Neural cell (in vitro differentiated cells): ENCODE measurements around the gene TMOD1. TPM values are rescaled to one million over a fixed set of nuclear protein-coding genes. Genes with fewer than 3 reads are reported as not detected.

Source experiments
- H2AFZ ChIP-seq: fragments of 200-600, 300-800 bp; sonication (generic), shearing (Covaris generic); 2 replicates; pipeline ENCODE4 v1.6.0; 2014; ENCODE audit warnings: low read depth, mild to moderate bottlenecking, antibody characterized with exemption, low read length, moderate library complexity
- H3F3A ChIP-seq: fragments of 200-600 bp; shearing (Covaris generic); 2 replicates; pipeline ENCODE4 v1.6.1; 2016; ENCODE audit warnings: mild to moderate bottlenecking, moderate library complexity, mixed read lengths, antibody characterized with exemption, low read length; ENCODE audit not compliant: insufficient read depth, poor library complexity, severe bottlenecking
- H3K27ac ChIP-seq: fragments of 200-600, 300-800 bp; sonication (generic), shearing (Covaris generic); 2 replicates; pipeline ENCODE4 v1.5.1; 2014; ENCODE audit warnings: mild to moderate bottlenecking, low read length, moderate library complexity
- H3K27me3 ChIP-seq: fragments of 300-800, 200-600 bp; sonication (generic), shearing (Covaris generic); 2 replicates; pipeline ENCODE4 v1.6.0; 2014; ENCODE audit warnings: mild to moderate bottlenecking, low read depth, low read length, moderate library complexity; ENCODE audit not compliant: insufficient read depth
- H3K36me3 ChIP-seq: fragments of 300-800, 200-600 bp; sonication (generic), shearing (Covaris generic); 2 replicates; pipeline ENCODE4 v1.5.1; 2014; ENCODE audit warnings: mild to moderate bottlenecking, antibody characterized with exemption, low read length, moderate library complexity; ENCODE audit not compliant: insufficient read depth
- H3K4me2 ChIP-seq: fragments of 300-800, 200-600 bp; sonication (generic), shearing (Covaris generic); 2 replicates; pipeline ENCODE4 v1.6.0; 2014; ENCODE audit warnings: mild to moderate bottlenecking, low read length
- H3K4me3 ChIP-seq: fragments of 300-800, 200-600 bp; sonication (generic), shearing (Covaris generic); 2 replicates; pipeline ENCODE4 v1.5.1; 2014; ENCODE audit warnings: mild to moderate bottlenecking, low read length, moderate library complexity
- H3K79me2 ChIP-seq: fragments of 200-600 bp; shearing (Covaris generic); replicated peaks from 2 replicates; pipeline ENCODE4 v1.6.0; 2014; ENCODE audit warnings: mild to moderate bottlenecking, low read length, moderate library complexity; ENCODE audit not compliant: insufficient read depth
- H3K9ac ChIP-seq: fragments of 300-800, 200-600 bp; sonication (generic), shearing (Covaris generic); 2 replicates; pipeline ENCODE4 v1.6.1; 2016; ENCODE audit warnings: mild to moderate bottlenecking, low read length, mixed read lengths
- H3K9me2 ChIP-seq: fragments of 200-600 bp; shearing (Covaris generic); 2 replicates; pipeline ENCODE4 v1.6.1; 2016; ENCODE audit warnings: mild to moderate bottlenecking, low read length, mixed read lengths; ENCODE audit not compliant: insufficient read depth
- H3K9me3 ChIP-seq: fragments of 200-600, 300-800 bp; sonication (generic), shearing (Covaris generic); 2 replicates; pipeline ENCODE4 v1.6.1; 2016; ENCODE audit warnings: mild to moderate bottlenecking, mixed run types, low read length, moderate library complexity, mixed read lengths
- H4K20me1 ChIP-seq: fragments of 200-600 bp; shearing (Covaris generic); 2 replicates; pipeline ENCODE4 v1.6.1; 2016; ENCODE audit warnings: mild to moderate bottlenecking, mixed run types; ENCODE audit not compliant: insufficient read depth
- CTCF ChIP-seq: fragments of 450-650 bp; IDR thresholded peaks from 2 replicates; pipeline ENCODE4 v1.5.1; 2014; ENCODE audit warnings: antibody characterized with exemption, mild to moderate bottlenecking, moderate library complexity; ENCODE audit not compliant: poor library complexity, severe bottlenecking
- EP300 ChIP-seq: fragments of 450-650 bp; conservative IDR thresholded peaks from 2 replicates; pipeline ENCODE4 v1.6.1; 2014; ENCODE audit warnings: antibody characterized with exemption, mild to moderate bottlenecking, moderate library complexity; ENCODE audit not compliant: poor library complexity, severe bottlenecking
- EZH2 ChIP-seq: fragments of 200-600, 300-800 bp; shearing (Covaris generic), sonication (generic); IDR thresholded peaks from 2 replicates; pipeline ENCODE4 v1.6.1; 2014; ENCODE audit warnings: antibody characterized with exemption, low read length, borderline replicate concordance, mild to moderate bottlenecking; ENCODE audit not compliant: insufficient read depth, poor library complexity, severe bottlenecking
- MXI1 ChIP-seq: fragments of 450-650 bp; conservative IDR thresholded peaks from 2 replicates; pipeline ENCODE4 v1.6.1; 2014; ENCODE audit warnings: antibody characterized with exemption, mild to moderate bottlenecking; ENCODE audit not compliant: poor library complexity, severe bottlenecking
- POLR2AphosphoS5 ChIP-seq: IDR thresholded peaks from 2 replicates; pipeline ENCODE4 v1.6.1; 2012
- RAD21 ChIP-seq: fragments of 450-650 bp; conservative IDR thresholded peaks from 2 replicates; pipeline ENCODE4 v1.6.1; 2014; ENCODE audit warnings: antibody characterized with exemption, mild to moderate bottlenecking, moderate library complexity
- REST ChIP-seq: IDR thresholded peaks from 2 replicates; pipeline ENCODE4 v1.6.1; 2012; ENCODE audit warnings: borderline replicate concordance
- SMC3 ChIP-seq: fragments of 450-650 bp; conservative IDR thresholded peaks from 2 replicates; pipeline ENCODE4 v1.6.1; 2014; ENCODE audit warnings: antibody characterized with exemption, mild to moderate bottlenecking, moderate library complexity; ENCODE audit not compliant: poor library complexity
- TAF1 ChIP-seq: IDR thresholded peaks from 2 replicates; pipeline ENCODE4 v1.6.1; 2012; ENCODE audit warnings: low read depth
- polyA plus RNA-seq: library from polyadenylated mRNA; depleted of rRNA; stranded (reverse); fragments of >200 nt; gene quantifications from 2 replicates; pipeline ENCODE4 v1.2.3, GENCODE V29; 2014

The TMOD1 gene
- polyA plus RNA-seq, 1 donor from 2014 or later, result 0.17 TPM

DNA sequence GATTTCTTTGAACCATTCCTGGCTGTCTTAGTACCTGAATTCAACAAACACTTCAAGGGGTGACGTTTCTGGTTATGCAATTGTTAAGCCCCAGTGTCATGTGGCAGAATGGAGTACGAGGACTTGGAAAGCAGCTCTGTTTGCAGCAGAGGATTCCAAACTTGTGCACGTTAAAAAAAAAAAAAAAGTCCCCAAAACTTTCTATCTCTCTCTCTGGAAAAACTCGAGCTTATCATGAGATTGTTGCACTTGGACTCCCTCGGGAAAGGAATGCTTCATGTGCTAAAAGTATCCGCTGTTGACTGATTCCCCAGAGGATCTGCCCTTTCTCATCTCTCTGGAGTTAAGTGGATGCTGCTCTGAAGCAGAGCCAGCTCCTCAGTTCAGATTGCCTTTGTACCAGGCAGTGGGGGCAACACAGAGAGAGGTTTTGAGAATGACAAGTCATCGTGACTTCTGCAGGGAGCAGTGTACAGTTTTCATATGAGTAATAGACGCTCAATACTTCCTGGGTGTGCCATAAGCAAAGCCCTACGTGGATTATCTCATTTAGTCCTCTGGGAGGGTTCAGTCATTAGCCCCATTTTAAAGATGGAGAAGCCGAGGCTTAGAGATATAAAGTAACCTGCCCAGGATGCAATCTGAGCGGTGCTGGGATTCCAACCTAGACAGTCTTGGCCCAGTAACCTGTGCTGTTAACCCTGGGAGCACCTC lies 28.1 kb downstream of the TMOD1 start:
- H3K9me2 ChIP-seq, result no peaks in the 10 kb centered on the region
- no peak overlapping the region for H3K27ac ChIP-seq
- TF ChIP-seq MXI1, result no peak
- no peak for TF ChIP-seq RAD21
- TF ChIP-seq CTCF, result no peak
- TF ChIP-seq TAF1, result no peak
- no peak for TF ChIP-seq EZH2
- no peak for TF ChIP-seq SMC3
- no peak for TF ChIP-seq POLR2AphosphoS5
- TF ChIP-seq EP300, result no peak
- no peak for TF ChIP-seq REST
- no peak overlapping the region for H3K4me3 ChIP-seq
- H3K79me2 ChIP-seq, result no peaks in the 10 kb centered on the region
- H3K4me2 ChIP-seq, result no peak overlapping the region
- H3K36me3 ChIP-seq, result no peaks in the 10 kb centered on the region
- H3F3A ChIP-seq, result no peaks in the 10 kb centered on the region
- no peaks in the 10 kb centered on the region for H4K20me1 ChIP-seq
- H3K27me3 ChIP-seq, result no peaks in the 10 kb centered on the region
- no peak overlapping the region for H3K9ac ChIP-seq
- no peak overlapping the region for H2AFZ ChIP-seq
- H3K9me3 ChIP-seq, result no peaks in the 10 kb centered on the region

DNA sequence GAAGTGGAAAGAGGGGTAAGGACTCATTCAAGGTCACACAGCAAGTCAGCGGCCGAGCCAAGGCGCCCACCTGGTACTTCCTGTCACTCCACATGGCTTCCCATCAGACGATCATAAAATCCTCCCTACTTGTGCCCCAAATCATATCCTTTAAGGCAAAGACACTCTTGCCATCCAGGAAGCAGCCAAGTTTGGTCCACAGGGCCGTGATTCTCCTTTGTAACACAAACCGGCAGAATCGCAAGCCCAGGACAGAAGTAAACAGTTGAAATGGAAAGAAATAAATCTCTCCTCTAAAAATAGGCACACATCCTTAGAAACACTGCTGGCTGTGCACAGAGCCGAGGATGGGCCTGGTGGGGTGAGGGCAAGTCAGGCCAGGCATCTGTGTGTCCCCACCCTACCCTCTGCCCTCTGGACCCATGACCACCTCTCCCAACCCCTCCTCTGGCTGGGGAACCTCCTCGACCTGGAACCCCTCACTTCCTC lies 30.5 kb downstream of the TMOD1 start:
- TF ChIP-seq REST (no peak), EP300 (no peak), POLR2AphosphoS5 (no peak), EZH2 (no peak), SMC3 (no peak), MXI1 (no peak), CTCF (no peak), TAF1 (no peak), RAD21 (no peak)
- Histone ChIP-seq H3K36me3 (no peaks in the 10 kb centered on the region), H3K27ac (no peak overlapping the region), H3K79me2 (no peaks in the 10 kb centered on the region), H3K9me3 (no peaks in the 10 kb centered on the region), H3K4me3 (no peak overlapping the region), H3F3A (no peaks in the 10 kb centered on the region), H4K20me1 (no peaks in the 10 kb centered on the region), H2AFZ (no peak overlapping the region), H3K9me2 (no peaks in the 10 kb centered on the region), H3K9ac (no peak overlapping the region), H3K4me2 (no peak overlapping the region), H3K27me3 (no peaks in the 10 kb centered on the region)
